WTC11 (cell line): Measurements from ENCODE around the gene USP11. TPM values are rescaled to one million over a fixed set of nuclear protein-coding genes. Genes with fewer than 3 reads are reported as not detected.
A peak's percentile ranks its signal among the peaks of the same experiment; 100 is the strongest.

Source experiments
- ATAC-seq: fragments of 200-7000 bp; cut with Tn5 transposase; 2 replicates; pipeline ENCODE4 v1.10.0; 2021; ENCODE audit warnings: mild to moderate bottlenecking, moderate library complexity
- CTCF ChIA-PET: fragments of 300-600 bp; sonication (Branson Sonifier 250); formaldehyde crosslinking; loops from one replicate; lab custom pipeline; 2021; ENCODE audit warnings: antibody characterized with exemption; lab: Charles Lee
- POLR2A ChIA-PET: fragments of 350-600 bp; sonication (Branson Sonifier 250); formaldehyde crosslinking; loops from one replicate; lab custom pipeline; 2021; ENCODE audit warnings: antibody characterized with exemption; lab: Charles Lee
- DNase-seq: peaks from one replicate; pipeline ENCODE4 v3.0.0; 2021; ENCODE audit warnings: low spot score
- H3K27ac Mint-ChIP-seq: 2 replicates; pipeline ENCODE4 v1.8.0; 2021; ENCODE audit warnings: mixed read lengths
- H3K27me3 Mint-ChIP-seq: 2 replicates; pipeline ENCODE4 v1.8.0; 2021; ENCODE audit warnings: low read depth, mild to moderate bottlenecking, moderate library complexity, mixed read lengths
- H3K36me3 Mint-ChIP-seq: 2 replicates; pipeline ENCODE4 v1.8.0; 2021; ENCODE audit warnings: mixed read lengths
- H3K4me1 Mint-ChIP-seq: 2 replicates; pipeline ENCODE4 v1.8.0; 2022; ENCODE audit warnings: mixed read lengths
- H3K4me3 Mint-ChIP-seq: 2 replicates; pipeline ENCODE4 v1.8.0; 2021; ENCODE audit warnings: mild to moderate bottlenecking, moderate library complexity, mixed read lengths
- H3K9me3 Mint-ChIP-seq: 2 replicates; pipeline ENCODE4 v1.8.0; 2021; ENCODE audit warnings: mixed read lengths
- ATF2 ChIP-seq: sonication (generic); formaldehyde crosslinking; IDR thresholded peaks from 2 replicates; pipeline ENCODE4 v1.8.1; 2022; ENCODE audit warnings: low read depth, missing genetic modification reagents, borderline replicate concordance
- ATF6 ChIP-seq: sonication (generic); formaldehyde crosslinking; IDR thresholded peaks from 2 replicates; pipeline ENCODE4 v1.8.1; 2023; ENCODE audit warnings: mild to moderate bottlenecking, missing genetic modification reagents
- CBFB ChIP-seq: sonication (generic); formaldehyde crosslinking; IDR thresholded peaks from 2 replicates; pipeline ENCODE4 v1.8.1; 2022; ENCODE audit warnings: mild to moderate bottlenecking, low read depth, missing genetic modification reagents
- FOXK1 ChIP-seq: sonication (generic); formaldehyde crosslinking; IDR thresholded peaks from 2 replicates; pipeline ENCODE4 v1.8.0; 2022; ENCODE audit warnings: mild to moderate bottlenecking, moderate library complexity, missing genetic modification reagents
- JAZF1 ChIP-seq: fragments of 250-450 bp; sonication (Bioruptor Pico); IDR thresholded peaks from 2 replicates; pipeline ENCODE4 v1.9.0; 2021; ENCODE audit warnings: moderate library complexity, mild to moderate bottlenecking, inconsistent platforms
- MAX ChIP-seq: sonication (generic); formaldehyde crosslinking; IDR thresholded peaks from 2 replicates; pipeline ENCODE4 v1.8.0; 2022; ENCODE audit warnings: mild to moderate bottlenecking, missing genetic modification reagents
- NR2C2 ChIP-seq: sonication (generic); formaldehyde crosslinking; IDR thresholded peaks from 2 replicates; pipeline ENCODE4 v1.8.0; 2022; ENCODE audit warnings: mild to moderate bottlenecking, missing genetic modification reagents
- PRDM15 ChIP-seq: sonication (generic); formaldehyde crosslinking; IDR thresholded peaks from 2 replicates; pipeline ENCODE4 v1.8.0; 2022; ENCODE audit warnings: missing genetic modification reagents
- SOX15 ChIP-seq: fragments of 250-450 bp; sonication (Bioruptor Pico); IDR thresholded peaks from 2 replicates; pipeline ENCODE4 v1.9.0; 2021; ENCODE audit warnings: mild to moderate bottlenecking
- STAT6 ChIP-seq: sonication (generic); formaldehyde crosslinking; conservative IDR thresholded peaks from 2 replicates; pipeline ENCODE4 v1.8.1; 2023; ENCODE audit warnings: mild to moderate bottlenecking, low read depth, missing genetic modification reagents, moderate library complexity
- ZNF121 ChIP-seq: sonication (generic); formaldehyde crosslinking; IDR thresholded peaks from 2 replicates; pipeline ENCODE4 v1.8.0; 2023; ENCODE audit warnings: missing genetic modification reagents
- ZNF263 ChIP-seq: sonication (generic); formaldehyde crosslinking; IDR thresholded peaks from 2 replicates; pipeline ENCODE4 v1.8.1; 2022; ENCODE audit warnings: low read depth, mild to moderate bottlenecking, moderate library complexity, missing genetic modification reagents
- ZNF317 ChIP-seq: sonication (generic); formaldehyde crosslinking; IDR thresholded peaks from 2 replicates; pipeline ENCODE4 v1.8.1; 2023; ENCODE audit warnings: low read depth, mild to moderate bottlenecking, moderate library complexity, missing genetic modification reagents, borderline replicate concordance
- ZNF416 ChIP-seq: fragments of 250-450 bp; sonication (Bioruptor Pico); IDR thresholded peaks from 2 replicates; pipeline ENCODE4 v1.9.0; 2021; ENCODE audit warnings: mild to moderate bottlenecking, inconsistent platforms
- ZNF423 ChIP-seq: fragments of 250-450 bp; sonication (Bioruptor Pico); IDR thresholded peaks from 2 replicates; pipeline ENCODE4 v2.1.2; 2022; ENCODE audit warnings: mild to moderate bottlenecking, moderate library complexity
- total RNA-seq: library from RNA; stranded (reverse); gene quantifications from 3 replicates; pipeline ENCODE4 v1.2.3, GENCODE V29; 2021

Gene USP11
- total RNA-seq, 1 experiment from 2014 or later = 86.8 TPM

- H3K27me3 Mint-ChIP-seq = no peaks in the 10 kb centered on the region
- no peak for ATAC-seq
- peak overlapping the region; percentile 91 for H3K4me3 Mint-ChIP-seq
- POLR2A ChIA-PET = interaction anchor here (1.1 kb wide), 1 partner anchor 8 kb away, joined by 4 read pairs; no protein-coding TSS in a partner anchor
- TF ChIP-seq FOXK1 (CRISPR knock-in tag) (no peak), STAT6 (CRISPR knock-in tag) (no peak), PRDM15 (no peak), SOX15 (CRISPR knock-in tag) (no peak), ZNF263 (CRISPR knock-in tag) (no peak), CBFB (CRISPR knock-in tag) (no peak), MAX (no peak), ZNF416 (CRISPR knock-in tag) (no peak), ZNF121 (CRISPR knock-in tag) (no peak), ZNF317 (CRISPR knock-in tag) (no peak), ATF2 (CRISPR knock-in tag) (no peak), JAZF1 (CRISPR knock-in tag) (no peak), NR2C2 (no peak), ZNF423 (CRISPR knock-in tag) (no peak), ATF6 (no peak)
- TF ChIP-seq, all 79 proteins: peak for 0
- Mint-ChIP-seq H3K36me3 (peaks cover 7% of the 10 kb centered on the region), H3K27ac (no peak overlapping the region; the same call in 1 of the 2 replicates), H3K9me3 (no peaks in the 10 kb centered on the region), H3K4me1 (peaks cover 41% of the 10 kb centered on the region)
- CTCF ChIA-PET = interaction anchor here (1.4 to 1.9 kb wide), 2 partner anchors 332 kb away, joined by 4 to 6 read pairs; no protein-coding TSS in a partner anchor
- no peak for DNase-seq
Observed at GRCh38 chrX:47191806-47192401, 40.9 kb upstream of the USP11 start.
